HepG2 (cell line): ENCODE results near the gene ZNF445. TPM values are rescaled to one million over a fixed set of nuclear protein-coding genes. Genes with fewer than 3 reads are reported as not detected.

Experiments used
- ARID5B ChIP-seq: IDR thresholded peaks from 2 replicates; pipeline ENCODE4 v1.4.0; 2020; ENCODE audit warnings: mild to moderate bottlenecking, missing genetic modification reagents
- FOXJ3 ChIP-seq: sonication (generic); formaldehyde crosslinking; IDR thresholded peaks from 2 replicates; pipeline ENCODE4 v1.4.0; 2020; ENCODE audit warnings: missing genetic modification reagents, mild to moderate bottlenecking, borderline replicate concordance
- GMEB2 ChIP-seq: IDR thresholded peaks from 2 replicates; pipeline ENCODE4 v1.6.1; 2016; ENCODE audit warnings: missing biosample characterization, missing genetic modification reagents, low read depth
- HOXA5 ChIP-seq: sonication (generic); formaldehyde crosslinking; IDR thresholded peaks from 2 replicates; pipeline ENCODE4 v1.4.0; 2020; ENCODE audit warnings: missing genetic modification reagents
- MBNL3 ChIP-seq: fragments of 250-450 bp; sonication (Bioruptor Pico); conservative IDR thresholded peaks from 2 replicates; pipeline ENCODE4 v1.8.0; 2022; ENCODE audit warnings: mild to moderate bottlenecking, inconsistent platforms
- RELA ChIP-seq: sonication (generic); formaldehyde crosslinking; IDR thresholded peaks from 2 replicates; pipeline ENCODE4 v1.4.0; 2020; ENCODE audit warnings: missing genetic modification reagents
- SMAD1 ChIP-seq: sonication (generic); formaldehyde crosslinking; IDR thresholded peaks from 2 replicates; pipeline ENCODE4 v1.4.0; 2020; ENCODE audit warnings: missing genetic modification reagents, low read depth, mild to moderate bottlenecking, borderline replicate concordance
- TRIM24 ChIP-seq: sonication (generic); formaldehyde crosslinking; IDR thresholded peaks from 2 replicates; pipeline ENCODE4 v1.8.0; 2022; ENCODE audit warnings: mild to moderate bottlenecking, missing genetic modification reagents
- XBP1 ChIP-seq: sonication (generic); formaldehyde crosslinking; IDR thresholded peaks from 2 replicates; pipeline ENCODE4 v1.5.0; 2020; ENCODE audit warnings: missing genetic modification reagents
- ZEB1 ChIP-seq: IDR thresholded peaks from 2 replicates; pipeline ENCODE4 v1.6.1; 2012; ENCODE audit warnings: mild to moderate bottlenecking, low read depth, inconsistent platforms; ENCODE audit not compliant: insufficient replicate concordance
- ZHX2 ChIP-seq, 2 experiments: sonication (generic) in 1 of 2; formaldehyde crosslinking in 1 of 2; IDR thresholded peaks; 2 replicates each; pipeline versions ENCODE4 v1.6.1 to v1.9.0; 2014 to 2022; ENCODE audit warnings: antibody characterized with exemption in 1 of 2, borderline replicate concordance in 1 of 2, inconsistent platforms in 1 of 2, low read depth in 1 of 2, missing genetic modification reagents in 1 of 2
- ZMAT5 ChIP-seq: sonication (generic); formaldehyde crosslinking; IDR thresholded peaks from 2 replicates; pipeline ENCODE4 v1.5.0; 2020; ENCODE audit warnings: mild to moderate bottlenecking, low read depth, missing genetic modification reagents, borderline replicate concordance
- ZNF512 ChIP-seq: sonication (generic); formaldehyde crosslinking; IDR thresholded peaks from 2 replicates; pipeline ENCODE4 v1.4.0; 2020; ENCODE audit warnings: mild to moderate bottlenecking, missing genetic modification reagents
- ZNF737 ChIP-seq: sonication (generic); formaldehyde crosslinking; IDR thresholded peaks from 2 replicates; pipeline ENCODE4 v1.5.0; 2020; ENCODE audit warnings: missing genetic modification reagents, mild to moderate bottlenecking, borderline replicate concordance
- ZSCAN22 ChIP-seq: sonication (generic); formaldehyde crosslinking; IDR thresholded peaks from 2 replicates; pipeline ENCODE4 v1.4.0; 2020; ENCODE audit warnings: mild to moderate bottlenecking, missing genetic modification reagents
- polyA plus RNA-seq, 8 experiments: library from polyadenylated mRNA; depleted of rRNA in 3 of 8; stranded (reverse) in 7 of 8; unstranded in 1 of 8; fragments of >200 nt; fragmentation: Illumina TruSeq in 4 of 8; extraction: Trizol in 4 of 8; gene quantifications; 2 replicates each; pipeline versions ENCODE4 v1.2.1 to v1.2.3, GENCODE V29; 2011 to 2016; ENCODE audit warnings: low read depth in 4 of 8, missing spikeins in 1 of 8, mixed read lengths in 1 of 8; ENCODE audit not compliant: insufficient read depth in 1 of 8
- total RNA-seq, 5 experiments: library from RNA; depleted of rRNA; stranded (reverse); fragments of >200 nt; fragmentation: Illumina TruSeq; extraction: Trizol; gene quantifications; 2 replicates each; pipeline ENCODE4 v1.2.3, GENCODE V29; 2016; ENCODE audit warnings: low read depth in 1 of 5

Gene ZNF445
- total and polyA plus RNA-seq, 2 of the 13 experiments (the other 11 are each of a cell fraction or from before 2014, with no cell fraction given) = 4.4 to 10.3 TPM

GRCh38 chr3:44414517-44415090, 62.9 kb downstream of the ZNF445 start (continued):
- no peak for TF ChIP-seq ZHX2 (IDR thresholded peaks at IDR 0.05; ENCODE audit: low read depth)
- TF ChIP-seq ZHX2 (CRISPR knock-in tag; IDR thresholded peaks at IDR 0.05; ENCODE audit: borderline replicate concordance) = no peak
- TF ChIP-seq ARID5B (CRISPR knock-in tag) = 0 out of 2 replicates have a peak, but pooled peaks have one; percentile 6
- TF ChIP-seq XBP1 (CRISPR knock-in tag) = no peak
- no peak for TF ChIP-seq RELA (CRISPR knock-in tag)
- no peak for TF ChIP-seq SMAD1 (CRISPR knock-in tag)
- no peak for TF ChIP-seq ZEB1
- no peak for TF ChIP-seq HOXA5 (CRISPR knock-in tag)
- no peak for TF ChIP-seq MBNL3
- TF ChIP-seq GMEB2 (CRISPR knock-in tag) = no peak
- no peak for TF ChIP-seq ZSCAN22
- no peak for TF ChIP-seq TRIM24 (CRISPR knock-in tag)
- TF ChIP-seq ZNF512 = no peak
- no peak for TF ChIP-seq ZNF737 (CRISPR knock-in tag)
- no peak for TF ChIP-seq ZMAT5 (CRISPR knock-in tag)
- TF ChIP-seq FOXJ3 (CRISPR knock-in tag) = no peak
